GM12892 (cell line): ENCODE results near the gene ABCC1.

ENCODE experiments used
- POLR2A ChIP-seq: IDR thresholded peaks from 2 replicates; pipeline ENCODE4 v1.6.1; 2011; ENCODE audit warnings: low read depth, low read length, control low read depth
- POLR2AphosphoS5 ChIP-seq: IDR thresholded peaks from 2 replicates; pipeline ENCODE4 v1.6.1; 2011; ENCODE audit warnings: low read depth, low read length, control low read depth
- TAF1 ChIP-seq: IDR thresholded peaks from 2 replicates; pipeline ENCODE4 v1.6.1; 2011; ENCODE audit warnings: low read depth, mild to moderate bottlenecking, control low read depth, low read length, borderline replicate concordance

DNA sequence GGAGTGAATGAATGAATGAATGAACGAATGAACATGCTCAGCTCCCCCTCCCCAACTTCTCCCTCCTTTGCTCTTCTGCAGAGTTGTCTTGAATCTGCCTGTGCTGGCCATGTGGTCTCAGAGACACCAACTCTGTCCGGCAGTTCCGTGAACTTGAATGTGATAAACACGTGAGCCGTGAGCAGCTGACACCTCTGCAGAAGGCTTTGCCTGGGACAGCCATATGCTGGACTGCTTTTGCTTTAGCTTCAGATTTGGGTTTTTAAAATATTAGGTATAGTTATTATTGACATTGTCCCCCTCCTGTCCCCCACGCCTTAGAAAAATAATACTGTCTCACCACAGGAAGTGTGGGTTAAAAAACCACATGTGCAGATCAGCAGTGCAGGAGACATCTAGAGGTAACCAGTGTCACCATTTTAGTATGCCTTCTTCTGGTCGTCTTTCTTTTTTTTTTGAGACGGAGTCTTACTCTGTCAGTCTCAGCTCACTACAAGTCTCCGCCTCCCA is 83.8 kb downstream of the ABCC1 start:
- no peak for TF ChIP-seq POLR2A
- TF ChIP-seq TAF1: no peak
- TF ChIP-seq POLR2AphosphoS5: no peak
